DND-41 (cell line): ENCODE measurements around the gene CXXC1.

Experiments
- ATAC-seq: fragments of 200-7000 bp; cut with Tn5 transposase; 3 replicates; pipeline ENCODE4 v1.9.1; 2021; ENCODE audit warnings: low read depth; ENCODE audit not compliant: insufficient read depth
- DNase-seq: peaks from one replicate; pipeline ENCODE4 v3.0.0-alpha.2; 2020
- H2AFZ ChIP-seq: 2 replicates; pipeline ENCODE4 v1.6.0; 2012; ENCODE audit warnings: low read depth, low read length
- H3K27ac ChIP-seq: 2 replicates; pipeline ENCODE4 v1.5.1; 2012; ENCODE audit warnings: low read length, inconsistent platforms
- H3K27me3 ChIP-seq: fragments of 200-600 bp; sonication (generic); 2 replicates; pipeline ENCODE4 v1.6.0; 2012; ENCODE audit warnings: low read length, mild to moderate bottlenecking, inconsistent platforms; ENCODE audit not compliant: insufficient read depth, poor library complexity
- H3K36me3 ChIP-seq: 2 replicates; pipeline ENCODE4 v1.5.1; 2012; ENCODE audit warnings: low read length, inconsistent platforms; ENCODE audit not compliant: insufficient read depth
- H3K4me1 ChIP-seq: 2 replicates; pipeline ENCODE4 v1.5.1; 2012; ENCODE audit warnings: mild to moderate bottlenecking, low read length; ENCODE audit not compliant: insufficient read depth
- H3K4me2 ChIP-seq: 2 replicates; pipeline ENCODE4 v1.6.0; 2012; ENCODE audit warnings: mild to moderate bottlenecking, moderate library complexity, low read length, inconsistent platforms; ENCODE audit not compliant: insufficient read depth
- H3K4me3 ChIP-seq, 2 experiments: fragments of 200-600 bp in 1 of 2; shearing (Covaris generic) in 1 of 2; 2 replicates each; pipeline ENCODE4 v1.5.1; 2012 to 2016; ENCODE audit warnings: inconsistent platforms in 2 of 2, low read length in 2 of 2, mild to moderate bottlenecking in 2 of 2, low read depth in 1 of 2, moderate library complexity in 1 of 2
- H3K79me2 ChIP-seq: 2 replicates; pipeline ENCODE4 v1.6.0; 2012; ENCODE audit warnings: low read length, inconsistent platforms; ENCODE audit not compliant: insufficient read depth
- H3K9ac ChIP-seq: 2 replicates; pipeline ENCODE4 v1.6.0; 2012; ENCODE audit warnings: low read depth, mild to moderate bottlenecking, inconsistent platforms, low read length, moderate library complexity
- H3K9me3 ChIP-seq: 2 replicates; pipeline ENCODE4 v1.5.1; 2012; ENCODE audit warnings: low read length, moderate library complexity, mild to moderate bottlenecking, inconsistent platforms; ENCODE audit not compliant: insufficient read depth, severe bottlenecking
- H4K20me1 ChIP-seq: 2 replicates; pipeline ENCODE4 v1.6.0; 2012; ENCODE audit warnings: low read length; ENCODE audit not compliant: insufficient read depth
- EZH2 ChIP-seq: IDR thresholded peaks from 3 replicates; pipeline ENCODE4 v1.6.1; 2012; ENCODE audit warnings: borderline replicate concordance, low read depth, mild to moderate bottlenecking, moderate library complexity, low read length, inconsistent platforms; ENCODE audit not compliant: severe bottlenecking
- TF ChIP-seq, protein P1 (sequence below): IDR thresholded peaks from 2 replicates; pipeline ENCODE4 v1.5.1; 2012; ENCODE audit warnings: borderline replicate concordance, low read length, moderate library complexity, mild to moderate bottlenecking; ENCODE audit not compliant: poor library complexity, severe bottlenecking; ENCODE audit errors: extremely low read depth

The CXXC1 gene

GRCh38 chr18:50330176-50330575, 42.7 kb upstream of the CXXC1 start:
- Histone ChIP-seq H3K4me3 (no peak overlapping the region), H3K9me3 (no peaks in the 10 kb centered on the region), H3K4me1 (no peaks in the 10 kb centered on the region), H3K4me2 (no peak overlapping the region), H2AFZ (no peak overlapping the region), H4K20me1 (no peaks in the 10 kb centered on the region), H3K36me3 (no peaks in the 10 kb centered on the region), H3K79me2 (no peaks in the 10 kb centered on the region), H3K27ac (no peak overlapping the region), H3K9ac (no peak overlapping the region), H3K27me3 (peaks cover 6% of the 10 kb centered on the region)
- no peak for DNase-seq
- ATAC-seq = no peak
- TF ChIP-seq, protein P1, sequence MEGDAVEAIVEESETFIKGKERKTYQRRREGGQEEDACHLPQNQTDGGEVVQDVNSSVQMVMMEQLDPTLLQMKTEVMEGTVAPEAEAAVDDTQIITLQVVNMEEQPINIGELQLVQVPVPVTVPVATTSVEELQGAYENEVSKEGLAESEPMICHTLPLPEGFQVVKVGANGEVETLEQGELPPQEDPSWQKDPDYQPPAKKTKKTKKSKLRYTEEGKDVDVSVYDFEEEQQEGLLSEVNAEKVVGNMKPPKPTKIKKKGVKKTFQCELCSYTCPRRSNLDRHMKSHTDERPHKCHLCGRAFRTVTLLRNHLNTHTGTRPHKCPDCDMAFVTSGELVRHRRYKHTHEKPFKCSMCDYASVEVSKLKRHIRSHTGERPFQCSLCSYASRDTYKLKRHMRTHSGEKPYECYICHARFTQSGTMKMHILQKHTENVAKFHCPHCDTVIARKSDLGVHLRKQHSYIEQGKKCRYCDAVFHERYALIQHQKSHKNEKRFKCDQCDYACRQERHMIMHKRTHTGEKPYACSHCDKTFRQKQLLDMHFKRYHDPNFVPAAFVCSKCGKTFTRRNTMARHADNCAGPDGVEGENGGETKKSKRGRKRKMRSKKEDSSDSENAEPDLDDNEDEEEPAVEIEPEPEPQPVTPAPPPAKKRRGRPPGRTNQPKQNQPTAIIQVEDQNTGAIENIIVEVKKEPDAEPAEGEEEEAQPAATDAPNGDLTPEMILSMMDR = no peak
- no peak for TF ChIP-seq EZH2

DNA sequence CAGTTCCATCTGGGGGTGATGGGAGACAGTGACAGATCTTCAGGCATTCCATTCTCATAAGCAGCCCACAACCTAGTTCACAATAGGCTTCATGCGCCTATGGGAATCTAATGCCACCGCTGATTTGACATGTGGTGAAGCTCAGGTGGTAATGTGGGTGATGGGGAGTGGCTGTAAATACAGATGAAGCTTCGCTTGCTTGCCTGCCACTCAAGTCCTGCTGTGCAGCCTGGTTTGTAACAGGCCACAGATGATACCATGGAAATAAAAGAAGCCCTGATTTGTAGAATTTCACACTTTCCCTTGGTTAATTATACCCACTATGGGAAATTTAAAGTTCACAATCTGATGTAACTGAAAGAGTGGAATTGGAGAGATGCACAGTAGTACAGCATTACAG, 40.5 kb upstream of the CXXC1 start:
- Histone ChIP-seq H2AFZ (no peak overlapping the region), H3K36me3 (no peaks in the 10 kb centered on the region), H4K20me1 (no peaks in the 10 kb centered on the region), H3K9me3 (no peaks in the 10 kb centered on the region), H3K4me3 (no peak overlapping the region), H3K27ac (no peak overlapping the region), H3K79me2 (no peaks in the 10 kb centered on the region), H3K4me2 (no peak overlapping the region), H3K27me3 (peaks cover 6% of the 10 kb centered on the region), H3K4me1 (no peaks in the 10 kb centered on the region), H3K9ac (no peak overlapping the region)
- ATAC-seq (no peak), DNase-seq (no peak)
- TF ChIP-seq, protein P1 = no peak
- no peak for TF ChIP-seq EZH2

DNA sequence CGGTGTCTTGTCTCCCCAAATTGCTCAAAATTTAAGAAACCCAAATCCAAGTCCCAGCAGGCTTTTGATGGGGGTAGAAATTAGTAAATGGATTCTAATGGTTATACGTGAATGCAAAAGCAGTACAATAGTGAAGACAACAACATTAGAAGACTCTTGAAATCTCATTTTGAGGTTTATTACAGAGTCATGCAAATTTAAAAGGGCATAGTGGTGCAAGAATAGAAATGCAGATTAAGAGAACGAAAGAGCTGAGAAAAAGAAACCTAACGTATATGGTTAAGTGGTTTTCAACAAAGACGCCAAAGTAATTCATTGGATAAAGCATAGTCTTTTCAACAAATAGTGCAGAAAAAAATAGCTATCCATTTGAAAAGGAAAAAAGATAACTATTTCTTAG, 33.2 kb upstream of the CXXC1 start:
- H3K4me1 ChIP-seq = no peaks in the 10 kb centered on the region
- no peak overlapping the region for H3K4me3 ChIP-seq
- ATAC-seq (0 out of 3 replicates have a peak, but pooled peaks have one; percentile 27), DNase-seq (no peak)
- peak overlapping the region; percentile 35; the same call in 1 of the 2 replicates for H3K4me2 ChIP-seq
- no peaks in the 10 kb centered on the region for H3K9me3 ChIP-seq
- no peak overlapping the region for H3K9ac ChIP-seq
- no peaks in the 10 kb centered on the region for H3K79me2 ChIP-seq
- TF ChIP-seq, protein P1 = no peak
- no peak for TF ChIP-seq EZH2
- no peaks in the 10 kb centered on the region for H3K36me3 ChIP-seq
- peaks cover 9% of the 10 kb centered on the region for H3K27me3 ChIP-seq
- no peak overlapping the region for H2AFZ ChIP-seq
- no peak overlapping the region for H3K27ac ChIP-seq
- no peaks in the 10 kb centered on the region for H4K20me1 ChIP-seq
